Measurements from ENCODE around the gene HLF.

- TF ChIP-seq YY1 (IDR thresholded peaks at IDR 0.05; ENCODE audit: low read depth) = no peak
- no peak for TF ChIP-seq MAX (IDR thresholded peaks at IDR 0.05)
- no peak for TF ChIP-seq EGR1 (IDR thresholded peaks at IDR 0.05)
- no peak for TF ChIP-seq RAD21 (IDR thresholded peaks at IDR 0.05; ENCODE audit: low read depth)
- TF ChIP-seq REST (IDR thresholded peaks at IDR 0.05; ENCODE audit: low read depth) = no peak
- no peak for TF ChIP-seq TAF1 (IDR thresholded peaks at IDR 0.05; ENCODE audit: low read depth)
- no peak for TF ChIP-seq USF1 (IDR thresholded peaks at IDR 0.05)
- TF ChIP-seq EP300 (IDR thresholded peaks at IDR 0.05; ENCODE audit: borderline replicate concordance) = no peak
- TF ChIP-seq NFIC (IDR thresholded peaks at IDR 0.05) = no peak
Measured at GRCh38 chr17:55346658-55347057, 81.9 kb downstream of the HLF start.
